Measurements from ENCODE around the gene CYP4A22.
"Not testable (repeated sequence)": the region's sequence is repeated elsewhere in the genome, so short reads cannot be mapped to it uniquely, and the experiment has no call there.

The CYP4A22 gene

DNA sequence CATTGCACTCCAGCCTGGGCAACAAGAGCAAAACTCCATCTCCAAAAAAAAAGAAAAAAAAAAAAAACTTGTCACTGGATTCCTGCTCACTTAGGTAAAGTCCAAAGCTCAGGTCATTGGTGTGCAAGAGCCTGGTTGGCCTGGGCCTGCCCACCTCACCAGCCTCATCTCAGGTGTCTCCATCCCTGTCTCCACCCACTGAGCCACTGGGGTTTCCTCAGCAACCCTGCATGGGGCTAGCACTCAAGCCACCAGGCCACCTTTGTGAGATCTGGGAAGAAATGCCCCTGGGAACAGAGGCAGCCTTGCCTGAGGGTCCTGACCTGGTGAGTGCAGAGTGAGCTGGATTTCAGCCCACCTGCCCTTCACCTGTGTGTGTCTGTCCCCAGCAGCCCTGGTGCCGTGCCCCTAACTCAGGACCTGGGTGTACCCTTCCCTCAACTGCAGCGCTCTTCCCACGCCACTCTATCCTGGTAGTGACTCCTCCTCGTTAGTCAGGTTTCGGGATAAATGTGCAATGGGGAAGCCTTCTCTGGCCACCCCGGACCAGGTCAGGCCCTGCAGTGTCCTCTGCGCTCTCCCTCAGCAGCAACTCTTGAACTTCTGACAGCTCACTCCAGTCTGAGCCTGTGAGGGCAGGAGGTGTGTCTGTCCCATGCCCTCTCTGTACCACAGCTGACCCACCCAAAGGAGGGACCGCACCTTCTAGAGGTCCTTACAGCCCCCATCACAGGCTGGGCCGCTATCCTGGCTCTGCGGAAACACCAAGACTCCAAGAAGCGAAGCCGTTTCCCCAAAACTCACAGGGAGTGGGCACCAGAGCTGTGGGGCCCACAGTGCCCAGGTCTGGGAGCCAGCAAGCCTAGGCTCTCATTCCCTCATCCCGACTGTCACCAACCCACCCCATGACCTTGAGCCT lies 49.3 kb downstream of the CYP4A22 start:
- DNase-seq: no peak

GRCh38 chr1:47187231-47187925 lies 50.1 kb downstream of the CYP4A22 start:
- no peak for DNase-seq

DNA sequence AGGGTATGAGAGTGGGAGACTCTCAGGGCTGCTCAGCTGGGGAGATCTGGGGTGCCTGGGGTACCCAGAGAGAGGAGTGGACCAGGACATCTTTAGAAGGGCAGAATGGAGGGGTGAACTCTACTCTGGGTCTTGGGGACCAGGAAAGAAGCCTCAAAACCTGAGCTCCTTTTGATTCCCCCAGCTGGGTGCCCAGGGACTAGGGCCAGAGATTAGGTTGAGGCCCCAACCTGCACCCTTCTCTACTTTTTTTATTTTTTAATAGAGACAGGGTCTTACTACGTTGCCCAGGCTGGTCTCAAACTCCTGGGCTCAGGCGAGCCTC lies 50.6 kb downstream of the CYP4A22 start:
- no peak for DNase-seq

- no peak for DNase-seq
Measured at GRCh38 chr1:47188791-47189785, 51.8 kb downstream of the CYP4A22 start.

DNA sequence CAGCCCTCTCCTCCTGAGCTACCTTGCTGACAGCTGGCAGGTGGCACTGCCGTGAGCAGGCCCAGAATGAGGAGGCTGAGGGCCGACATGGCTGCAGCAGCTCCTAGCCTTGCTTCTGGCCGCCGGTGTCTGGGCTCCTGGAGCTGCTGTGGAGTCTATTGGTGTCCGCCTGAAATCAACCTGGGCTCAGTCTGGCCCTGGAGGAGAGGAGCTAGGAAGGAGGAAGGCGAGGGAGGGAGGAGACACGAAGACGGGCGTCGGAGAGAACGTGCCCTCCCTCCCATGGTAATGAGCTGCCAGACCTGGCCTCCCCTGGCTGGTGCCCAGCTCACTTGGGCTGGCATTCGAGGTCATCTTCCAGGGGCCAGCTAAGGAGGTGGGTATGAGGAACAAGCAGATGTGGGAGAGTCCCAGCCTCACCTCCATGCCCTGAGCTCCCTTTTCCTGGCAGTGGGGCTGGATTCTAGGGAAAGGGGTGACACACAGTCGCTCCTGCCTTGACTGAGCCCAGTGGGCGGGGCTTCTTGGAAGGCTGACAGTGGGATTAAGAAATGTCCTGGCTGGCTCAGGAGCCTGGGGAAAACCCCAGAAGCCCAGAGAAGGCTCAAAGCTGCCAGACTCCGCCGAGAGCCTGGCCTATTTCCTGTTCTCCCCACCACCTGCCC lies 52.7 kb downstream of the CYP4A22 start, which contains the start of gene PDZK1IP1:
TSS of gene PDZK1IP1 (minus strand) at position 193 of the 665 bp plus-strand sequence. CDS start at position 89, 104 bp downstream.
- DNase-seq: peak; percentile 80

DNA sequence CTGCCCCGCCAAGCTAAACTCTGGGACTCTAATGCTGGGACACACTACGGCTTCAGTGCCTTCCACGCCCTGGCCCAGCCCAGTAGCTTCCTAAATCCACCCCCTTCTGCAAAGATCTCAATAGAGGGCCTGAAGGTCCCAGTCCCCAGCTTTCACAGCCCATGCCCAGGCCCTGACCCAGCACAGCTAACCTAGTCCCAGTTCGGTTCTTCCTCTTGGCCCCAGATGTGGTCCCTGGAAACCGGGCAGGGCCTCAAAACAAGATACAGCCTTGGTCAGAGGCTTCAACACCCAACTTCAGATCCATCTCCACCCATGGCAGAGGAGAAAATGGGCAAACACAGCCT lies 53.2 kb downstream of the CYP4A22 start:
- no peak for DNase-seq

GRCh38 chr1:47190857-47191256 lies 53.6 kb downstream of the CYP4A22 start:
- no peak for DNase-seq

DNA sequence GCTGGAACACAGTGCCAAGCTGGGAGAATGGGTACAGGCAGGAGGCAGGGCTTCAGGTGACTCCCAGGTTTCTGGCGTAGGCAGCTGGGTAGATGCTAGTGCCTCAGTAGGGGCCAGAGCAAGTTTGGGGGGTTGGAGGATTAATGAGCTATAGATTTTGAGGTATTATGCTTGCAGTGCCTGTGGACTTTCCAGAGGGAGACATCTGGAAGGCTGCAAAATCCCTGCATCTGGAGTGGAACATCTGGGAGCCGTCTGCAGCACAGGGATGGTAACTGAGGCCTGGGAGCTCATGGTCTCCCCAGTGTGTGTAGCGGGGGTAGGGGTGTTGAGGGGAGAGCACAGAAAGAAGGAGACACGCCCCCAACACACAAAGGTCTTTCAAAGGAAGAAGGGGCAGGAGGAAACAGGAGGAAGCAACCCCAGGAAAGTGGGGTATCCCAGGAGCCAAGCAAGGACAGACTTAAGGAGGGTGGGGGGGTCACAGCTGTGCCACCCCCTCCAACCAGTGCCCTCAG lies 54.8 kb downstream of the CYP4A22 start:
- DNase-seq: no peak

GRCh38 chr1:47192458-47193384 lies 55.5 kb downstream of the CYP4A22 start:
- peak; percentile 97 for DNase-seq

DNA sequence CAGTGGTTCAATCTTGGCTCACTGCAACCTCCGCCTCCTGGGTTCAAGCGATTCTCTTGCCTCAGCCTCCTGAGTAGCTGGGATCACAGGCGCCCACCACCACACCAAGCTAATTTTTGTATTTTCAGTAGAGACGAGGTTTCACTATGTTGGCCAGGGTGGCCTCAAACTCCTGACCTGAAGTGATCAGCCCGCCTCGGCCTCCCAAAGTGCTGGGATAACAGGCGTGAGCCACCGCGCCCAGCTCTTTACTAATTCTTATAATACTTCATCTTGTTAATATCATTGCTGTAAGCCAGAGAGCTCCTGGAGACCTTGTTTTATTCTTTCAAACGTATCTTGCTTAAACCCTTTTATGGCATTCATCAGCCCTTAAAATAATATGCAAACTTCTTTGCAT lies 56.3 kb downstream of the CYP4A22 start:
- DNase-seq: not testable (repeated sequence)

- no peak for DNase-seq
Measured at GRCh38 chr1:47194311-47194710, 57.1 kb downstream of the CYP4A22 start.

- not testable (repeated sequence) for DNase-seq
Measured at GRCh38 chr1:47195981-47196380, 58.7 kb downstream of the CYP4A22 start.

DNA sequence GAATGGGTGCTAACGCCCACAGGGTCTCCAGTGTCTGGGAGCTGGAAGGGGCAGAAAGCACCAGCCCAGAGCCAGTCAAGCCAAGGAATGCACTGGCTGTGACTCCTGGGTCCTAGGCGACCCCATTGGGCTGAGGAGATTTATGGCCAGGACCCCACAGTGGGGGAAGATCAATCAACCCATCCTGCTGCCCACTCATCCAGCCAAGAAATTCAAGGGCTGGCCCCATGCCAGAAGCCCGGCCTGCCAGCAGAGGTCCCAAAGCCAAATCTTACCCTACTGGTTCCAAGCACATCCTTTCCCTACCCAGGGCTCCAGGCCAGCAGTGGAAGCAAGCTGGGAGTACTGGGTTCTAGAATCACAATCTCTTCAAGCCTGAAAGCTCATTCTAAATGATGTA lies 59.4 kb downstream of the CYP4A22 start:
- no peak for DNase-seq

GRCh38 chr1:47198214-47198613 lies 61.0 kb downstream of the CYP4A22 start:
- no peak for DNase-seq
